Measurements from ENCODE around the gene KSR2.

- TF ChIP-seq POLR2A (IDR thresholded peaks at IDR 0.05; ENCODE audit: low read length) (no peak), GATA1 (IDR thresholded peaks at IDR 0.05; ENCODE audit: low read depth, low read length) (no peak)
Observed at GRCh38 chr12:117506333-117506732, 462.5 kb downstream of the KSR2 start.

Data from erythroblast (primary cell).